MCF 10A (cell line): ENCODE measurements around the gene PLCD1. TPM values are rescaled to one million over a fixed set of nuclear protein-coding genes. Genes with fewer than 3 reads are reported as not detected.

ENCODE experiments used
- BruUV-seq: library from RNA; stranded (reverse); fragments of 400-500 nt; replicated peaks from 2 replicates; lab custom pipeline; 2021; lab: Mats Ljungman, UMichigan
- CTCF ChIA-PET: fragments of 300-600 bp; sonication (Branson Sonifier 250); formaldehyde crosslinking; extraction: SDS; loops from one replicate; lab custom pipeline; 2021; ENCODE audit warnings: antibody characterized with exemption, inconsistent platforms; lab: Yijun Ruan, JAX
- POLR2A ChIA-PET: fragments of 300-600, 350-650 bp; sonication (Branson Sonifier 250); formaldehyde crosslinking; extraction: SDS; loops from one replicate; lab custom pipeline; 2020; ENCODE audit warnings: antibody characterized with exemption, inconsistent platforms; lab: Yijun Ruan, JAX
- DNase-seq: peaks from one replicate; pipeline ENCODE4 v3.0.0-alpha.2; 2018; ENCODE audit not compliant: unreplicated experiment
- H3K27ac Mint-ChIP-seq: one replicate; pipeline ENCODE4 v1.8.0; 2022; ENCODE audit warnings: mild to moderate bottlenecking, low read depth, mixed read lengths; ENCODE audit not compliant: unreplicated experiment
- H3K27me3 Mint-ChIP-seq: one replicate; pipeline ENCODE4 v1.8.0; 2022; ENCODE audit warnings: mixed read lengths; ENCODE audit not compliant: insufficient read depth, unreplicated experiment
- H3K36me3 Mint-ChIP-seq: one replicate; pipeline ENCODE4 v1.8.0; 2022; ENCODE audit warnings: mild to moderate bottlenecking, moderate library complexity, mixed read lengths; ENCODE audit not compliant: insufficient read depth, unreplicated experiment
- H3K4me1 Mint-ChIP-seq: one replicate; pipeline ENCODE4 v1.8.0; 2022; ENCODE audit warnings: mixed read lengths; ENCODE audit not compliant: insufficient read depth, unreplicated experiment
- H3K4me3 Mint-ChIP-seq: one replicate; pipeline ENCODE4 v1.8.0; 2022; ENCODE audit warnings: mild to moderate bottlenecking, moderate library complexity, mixed read lengths; ENCODE audit not compliant: unreplicated experiment
- H3K9me3 Mint-ChIP-seq: one replicate; pipeline ENCODE4 v1.8.0; 2022; ENCODE audit warnings: mixed read lengths; ENCODE audit not compliant: unreplicated experiment
- intact Hi-C: fragments of 100-400 bp; cut with micrococcal nuclease; formaldehyde crosslinking; loops from 2 replicates; pipeline ENCODE4 v1.14.1; 2022
- total RNA-seq: library from RNA; stranded (reverse); gene quantifications from 2 replicates; pipeline ENCODE4 v1.2.3, GENCODE V29; 2022
- TF ChIP-seq, protein P1 (sequence below): fragments of 200-600 bp; IDR thresholded peaks from one replicate; pipeline ENCODE4 v1.8.0; 2022; ENCODE audit warnings: antibody characterized with exemption, mild to moderate bottlenecking; ENCODE audit not compliant: unreplicated experiment

Gene PLCD1
- total RNA-seq, 1 experiment from 2014 or later: 1.8 TPM

DNA sequence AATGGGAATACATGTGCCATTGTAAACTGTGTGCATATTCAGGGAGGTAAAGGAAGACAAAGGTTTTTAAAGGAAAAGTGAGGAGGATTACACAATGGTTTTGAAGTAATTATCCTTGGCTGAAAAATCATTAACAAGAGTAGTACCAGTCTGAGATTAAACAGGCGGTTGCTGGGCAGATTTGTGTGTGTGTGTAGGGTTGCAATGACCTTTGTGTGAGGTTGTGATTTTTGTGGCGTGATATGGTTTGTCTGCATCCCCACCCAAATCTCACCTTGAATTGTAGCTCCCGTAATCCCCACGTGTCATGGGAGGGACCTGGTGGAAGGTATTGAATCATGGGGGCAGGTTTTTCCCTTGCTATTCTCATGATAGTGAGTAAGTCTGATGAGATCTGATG is 16.6 kb upstream of the PLCD1 start:
- ChIA-PET POLR2A (no interaction called here), CTCF (no interaction called here)
- no peaks in the 10 kb centered on the region for H3K27me3 Mint-ChIP-seq
- H3K9me3 Mint-ChIP-seq: no peaks in the 10 kb centered on the region
- DNase-seq: no peak
- H3K4me3 Mint-ChIP-seq: no peak overlapping the region
- H3K4me1 Mint-ChIP-seq: peaks cover 5% of the 10 kb centered on the region
- TF ChIP-seq, protein P1, sequence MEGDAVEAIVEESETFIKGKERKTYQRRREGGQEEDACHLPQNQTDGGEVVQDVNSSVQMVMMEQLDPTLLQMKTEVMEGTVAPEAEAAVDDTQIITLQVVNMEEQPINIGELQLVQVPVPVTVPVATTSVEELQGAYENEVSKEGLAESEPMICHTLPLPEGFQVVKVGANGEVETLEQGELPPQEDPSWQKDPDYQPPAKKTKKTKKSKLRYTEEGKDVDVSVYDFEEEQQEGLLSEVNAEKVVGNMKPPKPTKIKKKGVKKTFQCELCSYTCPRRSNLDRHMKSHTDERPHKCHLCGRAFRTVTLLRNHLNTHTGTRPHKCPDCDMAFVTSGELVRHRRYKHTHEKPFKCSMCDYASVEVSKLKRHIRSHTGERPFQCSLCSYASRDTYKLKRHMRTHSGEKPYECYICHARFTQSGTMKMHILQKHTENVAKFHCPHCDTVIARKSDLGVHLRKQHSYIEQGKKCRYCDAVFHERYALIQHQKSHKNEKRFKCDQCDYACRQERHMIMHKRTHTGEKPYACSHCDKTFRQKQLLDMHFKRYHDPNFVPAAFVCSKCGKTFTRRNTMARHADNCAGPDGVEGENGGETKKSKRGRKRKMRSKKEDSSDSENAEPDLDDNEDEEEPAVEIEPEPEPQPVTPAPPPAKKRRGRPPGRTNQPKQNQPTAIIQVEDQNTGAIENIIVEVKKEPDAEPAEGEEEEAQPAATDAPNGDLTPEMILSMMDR: no peak
- BruUV-seq: no TSS peak
- intact Hi-C loops: no loop called here
- no peaks in the 10 kb centered on the region for H3K36me3 Mint-ChIP-seq
- H3K27ac Mint-ChIP-seq: no peak overlapping the region

DNA sequence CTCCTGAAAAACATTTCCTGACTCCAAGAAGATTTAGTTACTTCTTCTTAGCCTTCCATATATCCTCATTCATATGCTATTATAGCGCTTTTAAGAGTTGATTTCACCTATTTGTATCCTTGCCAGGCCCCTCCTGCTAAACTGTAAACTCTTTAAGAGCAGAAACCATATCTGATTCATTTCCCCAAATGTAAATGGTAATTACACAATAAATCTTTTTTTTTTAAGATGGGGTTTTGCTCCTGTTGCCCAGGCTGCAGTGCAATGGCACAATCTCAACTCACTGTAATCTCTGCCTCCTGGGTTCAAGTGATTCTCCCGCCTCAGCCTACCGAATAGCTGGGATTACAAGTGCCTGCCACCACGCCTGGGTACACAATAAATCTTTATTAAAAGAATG is 14.0 kb upstream of the PLCD1 start:
- ChIA-PET CTCF (interaction anchor here (1.4 kb wide), 1 partner anchor 23 kb away, joined by 4 read pairs; no protein-coding TSS in a partner anchor), POLR2A (interaction anchor here (0.7 kb wide), 1 partner anchor 50 kb away, joined by 3 read pairs; no protein-coding TSS in a partner anchor)
- intact Hi-C loops: no loop called here
- Mint-ChIP-seq H3K27me3 (no peaks in the 10 kb centered on the region), H3K4me3 (no peak overlapping the region), H3K36me3 (no peaks in the 10 kb centered on the region), H3K4me1 (peaks cover 5% of the 10 kb centered on the region), H3K27ac (no peak overlapping the region), H3K9me3 (no peaks in the 10 kb centered on the region)
- TF ChIP-seq, protein P1: no peak
- BruUV-seq: no TSS peak
- DNase-seq: no peak

DNA sequence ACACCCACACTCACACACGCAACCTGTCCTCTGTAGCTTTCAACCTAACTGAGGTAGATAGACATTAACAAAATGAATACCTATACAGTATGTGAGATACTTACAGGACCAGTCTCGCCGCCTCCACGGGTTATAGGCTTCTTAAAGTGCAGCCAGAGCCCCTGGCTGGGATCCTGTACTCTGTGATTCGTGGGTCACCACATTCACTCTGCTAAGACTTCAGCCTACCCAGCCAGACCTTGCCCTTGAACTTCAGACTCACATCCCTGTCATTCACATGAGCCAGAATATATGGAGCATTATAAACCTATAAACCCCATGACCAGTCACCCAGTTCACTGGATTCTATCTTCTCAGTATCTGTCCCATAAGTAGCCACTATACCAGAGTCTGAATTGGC is 11.0 kb upstream of the PLCD1 start:
- Mint-ChIP-seq H3K27ac (no peak overlapping the region), H3K4me3 (no peak overlapping the region), H3K4me1 (no peaks in the 10 kb centered on the region), H3K36me3 (no peaks in the 10 kb centered on the region), H3K9me3 (no peaks in the 10 kb centered on the region), H3K27me3 (no peaks in the 10 kb centered on the region)
- BruUV-seq: no TSS peak
- TF ChIP-seq, protein P1: no peak
- no peak for DNase-seq
- POLR2A ChIA-PET: no interaction called here
- CTCF ChIA-PET: interaction anchor here (0.6 to 1.0 kb wide), 3 partner anchors 29 to 125 kb away, joined by 3 read pairs; no protein-coding TSS in a partner anchor
- intact Hi-C loops: no loop called here

DNA sequence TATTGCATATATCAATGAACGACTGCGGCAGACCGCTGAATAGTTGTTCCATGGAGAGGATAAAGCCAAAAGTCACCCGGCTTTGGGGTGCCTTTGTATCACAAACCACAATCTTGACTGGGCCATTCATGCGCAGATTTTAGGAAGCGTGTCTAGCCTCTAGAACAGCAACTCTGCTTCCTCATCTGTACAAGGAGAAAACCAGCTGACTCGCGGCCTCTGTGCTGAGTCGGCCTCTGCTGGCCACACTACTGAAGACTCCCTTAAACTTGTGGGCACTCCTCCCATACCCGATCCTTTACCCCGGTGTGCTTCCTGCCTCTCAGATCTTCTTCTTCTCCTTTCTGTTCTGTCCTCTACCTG is 10.4 kb upstream of the PLCD1 start:
- Mint-ChIP-seq H3K4me3 (no peak overlapping the region), H3K36me3 (no peaks in the 10 kb centered on the region), H3K4me1 (no peaks in the 10 kb centered on the region), H3K27me3 (no peaks in the 10 kb centered on the region), H3K9me3 (no peaks in the 10 kb centered on the region), H3K27ac (no peak overlapping the region)
- no TSS peak for BruUV-seq
- TF ChIP-seq, protein P1: no peak
- CTCF ChIA-PET: interaction anchor here (0.6 to 1.0 kb wide), 2 partner anchors 100 to 126 kb away, joined by 3 read pairs; no protein-coding TSS in a partner anchor
- DNase-seq: peak; percentile 15
- intact Hi-C loops: no loop called here
- POLR2A ChIA-PET: no interaction called here
